ENCODE results near the gene NAA20.
A peak's percentile ranks its signal among the peaks of the same experiment; 100 is the strongest.
"Not testable (repeated sequence)": the region's sequence is repeated elsewhere in the genome, so short reads cannot be mapped to it uniquely, and the experiment has no call there.

Gene NAA20

DNA sequence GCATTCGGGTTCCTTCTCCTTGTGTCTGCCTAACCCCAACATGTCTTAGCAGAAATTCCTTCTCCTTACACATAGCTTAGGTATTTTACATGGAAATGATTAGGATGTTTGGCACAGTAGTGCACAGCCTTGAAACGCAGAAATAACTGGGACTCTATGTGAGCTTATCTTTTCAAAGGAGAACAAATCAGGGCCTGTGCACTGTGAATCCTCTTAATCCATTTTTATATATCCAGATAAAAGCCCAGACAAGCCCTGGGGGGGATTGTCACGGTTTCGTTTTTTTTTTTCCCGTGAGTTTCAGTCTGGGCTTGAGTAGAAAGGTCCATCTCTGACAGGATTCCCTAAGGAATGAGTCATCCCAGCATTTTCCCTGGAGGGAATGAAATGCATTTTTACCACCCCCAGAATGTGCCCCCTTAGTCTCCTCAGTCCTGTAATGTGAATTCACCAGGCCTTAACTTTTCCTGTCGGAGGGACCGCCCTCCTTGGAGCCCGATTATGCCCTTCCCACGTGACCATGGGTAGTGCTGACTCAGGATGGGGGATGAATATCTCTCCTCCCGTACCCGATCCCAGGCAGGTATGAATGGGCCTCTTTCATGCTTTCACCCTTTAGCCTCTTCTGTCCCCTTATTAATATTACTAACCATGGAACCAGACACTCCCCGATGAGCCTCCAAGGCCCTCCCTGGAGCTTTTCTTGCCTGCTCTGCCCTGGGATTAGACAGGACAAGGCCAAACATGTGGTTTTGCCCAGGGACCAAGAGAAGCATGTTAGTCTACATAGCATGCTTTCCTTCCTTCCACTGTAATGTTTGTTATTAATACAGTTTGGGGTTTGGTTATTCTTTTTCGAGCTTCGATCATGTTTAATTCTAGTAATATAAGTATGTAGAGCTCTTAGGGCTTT, 23.9 kb upstream of the NAA20 start:
- DNase-seq: peak; percentile 55

- DNase-seq: peak; percentile 66
Observed at GRCh38 chr20:19993958-19994669, 23.0 kb upstream of the NAA20 start.

DNA sequence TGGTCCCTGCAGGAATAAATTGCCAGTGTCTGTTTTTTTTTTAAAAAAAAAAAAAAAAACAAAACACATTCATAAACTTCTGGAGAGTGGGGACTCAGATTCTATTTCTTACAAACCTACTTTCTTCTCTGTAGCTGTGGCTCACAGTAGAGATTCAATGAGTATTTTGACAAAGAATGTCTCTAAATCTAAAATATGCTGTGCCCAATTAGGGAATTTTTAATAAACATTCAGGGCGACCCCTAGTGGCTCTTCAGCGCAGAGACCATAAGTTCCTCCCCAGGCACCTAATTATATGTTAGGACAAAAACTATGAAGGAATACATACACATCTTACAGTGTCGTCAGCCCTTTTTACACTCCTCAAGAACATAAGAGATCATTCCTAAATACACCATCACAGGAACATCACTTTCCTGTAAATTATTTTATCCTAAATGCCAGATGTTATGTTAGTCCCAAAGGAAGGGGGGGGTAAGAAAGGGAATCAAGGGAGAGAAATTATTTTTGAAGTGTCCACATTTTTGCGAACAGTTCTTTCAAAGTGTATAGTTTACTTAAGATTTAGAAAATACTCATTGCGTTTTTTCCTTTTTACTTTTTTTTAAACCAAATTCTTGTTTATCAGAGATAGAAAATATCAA, 21.8 kb upstream of the NAA20 start:
- DNase-seq: no peak

DNA sequence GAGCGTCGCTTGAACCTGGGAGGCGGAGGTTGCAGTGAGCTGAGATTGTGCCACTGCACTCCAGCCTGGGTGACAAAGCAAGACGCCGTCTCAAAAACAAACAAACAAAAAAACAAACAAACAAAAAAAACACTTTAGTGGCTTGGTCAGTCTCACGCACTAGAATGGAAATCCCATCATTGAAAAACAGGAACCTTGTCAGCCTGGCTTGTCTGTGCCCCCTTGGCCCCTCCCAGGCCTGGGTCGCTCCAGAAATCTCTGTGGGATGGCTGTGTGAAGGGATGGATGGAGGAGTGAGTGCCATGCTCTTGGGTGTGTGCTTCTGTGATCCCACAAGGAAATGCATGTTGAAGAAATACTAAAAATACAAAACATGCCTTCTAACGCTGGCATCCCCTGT, 20.9 kb upstream of the NAA20 start:
- DNase-seq: no peak

- no peak for DNase-seq
Observed at GRCh38 chr20:19996917-19997316, 20.2 kb upstream of the NAA20 start.

DNA sequence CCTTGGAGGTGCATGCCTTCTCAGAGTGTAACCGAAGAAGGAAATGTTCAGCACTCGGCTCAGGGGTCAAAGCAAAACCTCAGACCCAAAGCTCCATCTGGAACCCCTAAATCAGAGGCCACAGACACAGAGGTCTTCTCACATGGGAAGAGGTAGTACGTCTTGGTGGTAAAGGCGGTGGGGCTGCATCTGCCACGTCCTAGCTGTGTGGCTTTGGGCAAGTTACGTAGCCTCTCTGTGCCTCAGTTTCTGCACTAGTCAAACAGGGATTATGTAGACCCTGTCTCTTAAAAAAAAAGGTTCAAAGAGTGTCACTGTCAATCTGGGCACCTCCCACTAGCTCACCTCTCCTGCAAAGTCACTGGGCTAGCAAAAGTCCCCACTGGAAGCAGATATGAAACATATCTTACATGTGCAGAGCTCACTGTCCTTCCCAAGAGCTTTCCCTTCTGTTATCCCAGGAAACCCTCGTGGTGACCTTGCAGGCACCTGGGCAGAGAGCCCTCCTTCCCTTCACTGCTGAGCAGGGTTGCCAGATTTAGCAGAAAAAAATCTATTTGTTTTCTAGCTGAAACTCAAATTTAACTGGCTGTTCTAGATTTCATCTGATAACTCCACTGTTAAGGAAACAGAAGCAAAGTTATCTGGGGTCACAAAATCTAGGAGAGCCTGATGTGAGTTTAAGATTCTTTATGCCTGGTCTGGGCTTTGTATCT, 18.0 kb upstream of the NAA20 start:
- DNase-seq: no peak

DNA sequence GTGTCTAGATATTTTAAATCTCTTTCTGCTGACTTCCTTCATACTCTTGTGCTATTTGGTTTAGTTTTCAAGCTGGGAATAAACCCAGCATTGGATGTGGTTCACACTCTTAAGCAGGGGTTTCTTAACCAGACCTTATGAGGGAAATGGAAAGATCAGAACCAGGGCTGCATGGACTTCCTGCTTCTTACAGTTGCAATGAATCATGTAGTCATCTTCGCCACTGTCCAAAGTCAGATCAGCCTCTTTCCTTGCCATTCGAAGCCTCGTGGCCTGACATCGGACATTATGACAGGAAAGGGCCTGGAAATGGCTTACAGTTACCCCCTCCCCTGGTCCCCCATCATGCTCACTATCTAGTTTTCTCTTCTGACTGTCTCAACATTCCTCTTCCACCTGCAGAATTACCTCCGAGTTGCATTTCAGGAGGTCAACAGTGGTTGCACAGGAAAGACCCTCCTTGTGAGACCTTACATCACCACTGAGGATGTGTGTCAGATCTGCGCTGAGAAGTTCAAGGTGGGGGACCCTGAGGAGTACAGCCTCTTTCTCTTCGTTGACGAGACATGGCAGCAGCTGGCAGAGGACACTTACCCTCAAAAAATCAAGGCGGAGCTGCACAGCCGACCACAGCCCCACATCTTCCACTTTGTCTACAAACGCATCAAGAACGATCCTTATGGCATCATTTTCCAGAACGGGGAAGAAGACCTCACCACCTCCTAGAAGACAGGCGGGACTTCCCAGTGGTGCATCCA, 16.8 kb upstream of the NAA20 start:
- no peak for DNase-seq

DNA sequence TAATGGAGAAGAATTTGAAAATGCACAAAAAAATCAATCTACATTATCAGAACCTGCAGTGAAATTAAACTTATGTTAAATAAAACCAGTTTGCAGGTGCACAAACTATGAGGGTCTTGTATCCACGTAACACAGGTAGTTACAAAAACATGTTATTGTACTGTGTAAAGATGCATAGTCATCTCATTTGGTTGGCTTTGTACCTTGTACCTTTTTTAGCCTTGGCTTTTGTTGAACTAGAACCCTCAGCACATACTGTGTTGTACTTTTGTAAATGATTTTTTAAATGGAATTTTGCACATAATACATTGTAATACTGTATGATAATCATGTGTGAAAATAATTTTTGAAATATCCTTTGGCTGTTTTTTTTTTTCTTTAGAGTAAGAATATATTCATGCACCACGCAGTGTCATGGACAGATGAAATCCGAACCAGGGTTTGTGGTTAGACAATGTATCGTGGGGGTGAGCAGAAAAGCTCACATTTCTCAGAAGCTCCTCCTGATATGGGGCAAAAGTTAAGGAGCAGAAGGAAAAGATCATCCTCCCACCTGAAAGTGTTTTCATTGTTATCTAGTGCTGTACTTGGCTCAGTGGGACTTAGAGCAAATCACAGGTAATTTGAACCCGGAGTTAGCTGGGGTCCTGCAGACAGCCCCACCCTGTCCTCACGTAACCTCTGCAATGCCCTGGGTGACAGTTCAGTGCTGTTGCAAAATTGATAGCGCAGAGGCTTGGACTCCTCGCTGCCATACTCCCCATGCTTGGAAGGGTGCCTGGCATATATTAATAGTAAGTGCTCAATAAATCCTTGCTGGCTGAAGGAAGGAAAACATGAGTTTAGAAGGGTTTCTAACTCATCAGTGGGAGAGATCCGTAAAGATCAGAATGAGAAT, 14.8 kb upstream of the NAA20 start:
- no peak for DNase-seq

DNA sequence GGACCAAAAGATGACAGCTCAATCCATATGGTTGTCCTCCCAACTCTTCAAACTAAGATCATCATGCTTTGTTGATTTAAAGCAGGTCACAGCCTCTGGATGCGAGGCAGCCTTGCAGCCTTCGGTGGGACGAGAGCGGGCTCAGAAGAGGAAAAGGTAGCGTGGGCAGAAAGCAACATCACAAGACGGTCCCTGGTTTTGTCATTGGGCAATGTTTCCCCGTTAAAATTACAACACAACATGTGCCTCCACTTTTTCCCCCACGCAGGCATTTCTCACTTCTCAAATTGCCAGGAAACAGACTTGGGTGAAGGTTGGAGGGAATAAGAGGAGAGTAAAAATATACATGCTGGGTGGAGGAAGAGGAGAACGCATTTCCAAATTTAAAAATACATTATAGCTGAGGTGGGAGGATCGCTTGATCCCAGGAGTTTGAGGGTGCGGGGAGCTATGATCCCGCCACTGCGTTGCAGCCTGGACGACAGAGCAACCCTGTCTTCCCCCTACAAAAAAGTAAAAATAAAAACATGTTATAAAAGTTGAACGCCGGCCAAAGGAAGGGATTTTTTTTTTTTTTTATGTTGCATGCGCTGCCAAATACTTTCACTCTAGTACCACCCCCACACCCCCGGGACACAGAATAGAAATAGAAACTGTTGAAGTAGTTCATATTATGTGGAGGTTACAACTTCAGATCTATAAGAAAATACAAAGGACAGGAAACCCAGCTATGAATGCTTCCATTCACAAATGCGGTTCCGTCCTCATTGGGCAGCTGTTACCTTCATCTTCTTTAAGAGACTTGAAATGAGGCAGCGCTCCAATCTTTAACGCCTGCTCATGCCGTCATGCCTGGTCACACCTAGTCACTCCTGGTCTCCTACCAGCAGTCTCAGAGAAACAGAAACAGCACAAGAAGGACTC, 13.9 kb upstream of the NAA20 start:
- DNase-seq: peak; percentile 69

- DNase-seq: not testable (repeated sequence)
Observed at GRCh38 chr20:20003955-20004322, 13.2 kb upstream of the NAA20 start.

- DNase-seq: no peak
Observed at GRCh38 chr20:20005342-20005741, 11.8 kb upstream of the NAA20 start.

DNA sequence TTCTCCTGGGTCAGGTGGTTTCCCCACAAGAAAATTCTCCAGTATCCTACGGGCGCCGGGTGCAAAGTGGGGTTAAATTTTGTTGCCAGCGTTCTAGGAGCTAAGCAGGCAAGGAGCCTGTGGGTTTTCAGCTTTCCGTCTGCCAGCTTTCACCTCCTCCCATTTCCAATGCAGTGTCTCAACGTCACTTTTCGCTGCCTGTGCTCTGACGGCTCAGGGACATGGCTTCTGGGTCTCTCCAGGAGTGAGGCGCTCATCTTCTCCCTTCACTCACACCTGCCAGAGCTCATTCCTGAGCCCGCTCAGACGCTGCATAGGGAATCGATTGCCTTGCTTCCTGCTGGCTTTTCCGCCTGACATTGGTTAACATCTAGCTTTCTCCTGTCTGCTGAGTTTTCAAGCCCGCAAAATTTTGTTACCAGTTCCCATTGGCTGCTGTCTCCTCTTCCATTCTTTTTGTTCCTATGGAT, 7.3 kb upstream of the NAA20 start:
- DNase-seq: no peak

DNA sequence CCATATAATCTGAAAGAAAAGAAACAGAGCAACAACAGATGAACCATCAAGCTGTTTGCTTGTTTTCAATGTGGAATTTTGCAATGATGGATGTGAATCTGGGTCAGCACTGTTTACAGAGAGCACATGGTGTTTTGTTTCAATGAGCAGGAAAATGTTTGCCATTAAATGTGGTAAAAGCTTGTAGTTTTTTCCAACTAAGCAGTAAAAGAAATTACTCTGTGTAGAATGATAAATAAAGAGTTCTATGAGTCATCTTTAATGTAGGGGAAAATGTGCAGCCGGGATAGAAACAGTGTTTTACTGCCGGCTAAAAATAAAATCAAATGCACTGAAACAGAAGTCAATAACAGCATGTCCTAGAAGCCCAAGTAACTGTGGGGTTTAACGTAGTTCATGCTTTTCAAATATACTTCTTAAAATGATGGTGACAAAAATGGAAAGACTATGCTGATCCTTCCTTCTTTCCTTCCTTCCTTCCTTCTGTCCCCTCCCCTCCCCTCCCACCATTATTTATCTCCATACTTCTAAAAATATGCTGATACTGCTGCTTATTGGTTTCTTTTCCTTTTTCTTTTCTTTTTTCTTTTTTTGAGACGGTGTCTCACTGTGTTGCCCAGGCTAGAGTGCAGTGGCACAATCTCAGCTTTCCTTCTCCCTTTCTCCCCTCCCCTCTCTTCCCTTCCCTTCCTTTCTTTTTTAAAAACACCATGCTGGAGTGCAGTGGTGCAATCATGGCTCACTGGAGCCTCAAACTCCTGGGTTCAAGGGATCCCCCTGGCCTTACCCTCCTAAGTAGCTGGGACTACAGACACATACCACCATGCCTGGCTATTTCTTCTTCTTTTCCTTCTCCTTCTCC, 6.3 kb upstream of the NAA20 start:
- no peak for DNase-seq

GRCh38 chr20:20012541-20012940, 4.6 kb upstream of the NAA20 start:
- DNase-seq: no peak

DNA sequence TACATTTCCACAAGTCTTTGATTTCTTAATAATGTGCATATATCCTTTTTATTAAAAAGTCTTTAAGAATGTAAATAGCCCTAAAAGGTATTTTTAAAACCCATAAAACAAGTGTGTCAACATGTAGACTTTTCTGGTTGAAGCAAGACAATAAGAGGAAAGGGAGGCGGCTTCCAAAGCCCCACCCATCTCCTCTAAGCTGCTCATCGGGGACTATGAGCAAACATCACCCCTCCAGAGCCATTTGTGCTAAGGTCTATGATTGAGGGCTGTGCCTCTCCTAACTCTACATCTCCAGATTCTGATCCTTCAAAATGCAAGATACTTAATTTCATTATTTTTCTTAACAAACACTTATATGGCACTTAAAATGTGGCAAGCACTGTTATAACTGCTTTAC, 2.5 kb upstream of the NAA20 start:
- DNase-seq: no peak

GRCh38 chr20:20017844-20018185, 653 bp downstream of the NAA20 start:
- DNase-seq: no peak

GRCh38 chr20:20018366-20018765, 1.2 kb downstream of the NAA20 start:
- DNase-seq: no peak

DNA sequence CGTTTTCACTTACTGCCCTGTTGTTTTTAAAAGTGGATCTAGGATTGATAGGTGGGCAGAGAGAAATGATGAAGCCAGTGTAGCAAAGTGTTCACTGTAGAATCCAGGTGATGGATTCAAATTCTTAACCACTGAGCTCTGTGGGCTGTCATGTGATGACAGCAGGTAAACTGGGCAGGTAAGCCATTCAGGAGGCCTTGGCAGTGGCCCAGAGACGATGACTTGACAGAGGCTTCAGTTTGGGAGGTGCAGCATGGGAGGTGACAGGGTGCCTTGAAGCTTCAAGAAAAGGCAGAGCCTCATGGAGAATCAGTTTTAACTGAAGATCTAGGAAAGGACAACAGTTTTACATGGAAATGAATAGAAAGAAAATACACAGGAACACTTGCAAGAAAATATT, 2.0 kb downstream of the NAA20 start:
- DNase-seq: no peak

GRCh38 chr20:20020908-20021307, 3.7 kb downstream of the NAA20 start:
- DNase-seq: no peak

Data from left hindlimb (tissue), 1 donor.